ENCODE data around the gene IST1. TPM values are rescaled to one million over a fixed set of nuclear protein-coding genes. Genes with fewer than 3 reads are reported as not detected.

The IST1 gene
- 100 to 1,000 TPM; 172 to 301 (median 207) TPM for total RNA-seq

DNA sequence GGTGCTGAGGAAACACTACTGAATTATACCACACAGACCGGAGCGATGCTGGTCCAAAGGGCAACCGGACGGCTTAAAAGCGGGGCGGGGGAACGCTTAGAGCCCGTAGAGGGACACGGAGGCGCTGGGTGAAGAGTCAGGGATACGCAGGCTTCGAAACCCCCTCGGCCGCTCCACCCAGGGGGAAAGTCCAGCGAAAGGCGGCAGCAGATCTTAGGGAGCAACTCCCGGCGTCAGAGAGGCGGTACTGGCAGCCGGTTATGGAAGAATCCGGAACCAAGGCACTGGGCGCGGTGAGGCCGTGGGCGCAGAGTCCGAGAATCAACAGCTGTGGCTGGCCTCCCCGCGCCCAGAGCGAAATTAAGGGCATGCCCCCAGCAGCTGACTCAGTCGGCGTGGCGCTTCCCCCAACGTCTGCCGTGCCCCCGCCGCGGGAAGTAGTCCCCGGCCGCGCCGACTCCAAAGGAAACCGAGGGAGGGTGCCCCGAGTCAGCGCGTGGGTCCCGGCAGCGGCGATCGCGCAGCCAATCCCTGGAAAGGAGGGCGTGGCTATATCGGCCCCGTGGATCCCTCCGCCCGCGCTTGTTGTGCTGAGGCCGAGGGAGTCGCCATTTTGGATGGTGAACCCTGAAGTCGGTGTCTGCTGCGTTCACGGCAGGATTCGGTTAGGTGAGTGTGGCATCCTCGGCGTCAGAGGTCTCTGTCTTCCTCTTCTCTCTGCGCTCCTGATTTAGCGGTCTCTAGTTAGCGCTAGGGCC, at the start of gene IST1:
Gene IST1, plus strand, starts transcription at position 611 of the 758 bp plus-strand sequence. CDS start 20,110 bp downstream, outside the sequence.
- Histone ChIP-seq H3K4me1 (peaks cover 0 to 9% of the 10 kb centered on the region in 2 donors), H3K27ac (peak within 1 kb of the TSS; percentile 93 to 99), H3K4me3 (peak within 1 kb of the TSS; percentile 67 to 82), H3K27me3 (no peaks in the 10 kb centered on the region), H3K9me3 (no peaks in the 10 kb centered on the region), H3K36me3 (no peaks in the 10 kb centered on the region)
- intact Hi-C loops (cut with DNase I; ENCODE audit: low total_unique reads): no loop called here
- peak; percentile 98 for DNase-seq
- TF ChIP-seq CTCF (IDR thresholded peaks at IDR 0.05) (peak in 2 of 4 experiments; percentile 17), POLR2A (IDR thresholded peaks at IDR 0.05) (peak; percentile 86 to 94)

DNA sequence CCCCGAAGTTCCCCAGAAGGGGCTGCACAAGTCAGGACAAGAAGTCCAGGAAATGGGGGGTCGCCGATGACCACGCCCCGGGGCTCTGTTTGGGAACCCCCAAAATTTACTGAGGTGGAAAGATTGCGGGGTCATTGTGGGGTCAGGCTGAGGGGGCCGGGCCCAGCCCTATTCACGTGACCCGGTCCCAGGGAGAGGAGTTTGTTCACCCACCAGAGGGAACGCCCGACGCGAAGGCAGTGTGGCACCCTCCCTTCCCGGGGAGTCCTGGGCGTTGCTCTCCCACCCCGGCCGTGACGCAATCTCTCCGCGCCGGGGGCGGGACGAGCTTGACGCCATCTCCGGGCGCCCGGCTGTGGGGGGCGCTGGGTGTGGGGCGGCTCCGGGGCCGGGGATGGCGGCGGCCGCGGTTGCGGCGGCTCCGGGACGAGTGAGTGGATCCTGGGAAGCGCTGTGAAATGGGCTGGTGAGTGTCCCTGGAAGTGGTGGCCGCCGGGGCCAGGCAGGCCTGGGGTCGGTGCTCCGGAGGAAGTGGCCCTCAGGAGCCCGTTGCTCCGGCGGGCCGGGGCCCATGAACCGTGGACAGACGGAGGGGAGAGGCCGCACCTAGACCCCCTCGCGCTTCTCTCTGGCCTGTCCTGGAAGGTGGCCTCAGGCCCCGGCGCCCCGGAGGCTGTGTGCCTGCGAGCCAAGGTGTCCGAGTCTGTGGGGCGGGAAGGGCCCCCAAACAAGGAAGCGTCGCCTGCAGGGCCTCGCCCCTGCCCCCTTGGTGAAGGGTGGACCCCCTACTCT, 49.5 kb upstream of the IST1 start, which contains the start of gene ATXN1L:
Gene ATXN1L, plus strand, starts transcription at position 338 of the 792 bp plus-strand sequence. CDS start 3,765 bp downstream, outside the sequence.
- Histone ChIP-seq H3K4me1 (no peaks in the 10 kb centered on the region), H3K27ac (peak within 1 kb of the TSS; percentile 88 to 89), H3K4me3 (peak within 1 kb of the TSS; percentile 73 to 94), H3K9me3 (no peaks in the 10 kb centered on the region), H3K27me3 (no peaks in the 10 kb centered on the region), H3K36me3 (no peaks in the 10 kb centered on the region)
- DNase-seq: peak; percentile 87 to 90
- intact Hi-C loops (cut with DNase I; ENCODE audit: low total_unique reads): no loop called here
- TF ChIP-seq CTCF (IDR thresholded peaks at IDR 0.05) (peak in 2 of 4 experiments; percentile 19 to 36), POLR2A (IDR thresholded peaks at IDR 0.05) (peak; percentile 74 to 90)

GRCh38 chr16:71846431-71846830, 48.9 kb upstream of the IST1 start:
- intact Hi-C loops (cut with DNase I; ENCODE audit: low total_unique reads): no loop called here
- Histone ChIP-seq H3K4me1 (no peaks in the 10 kb centered on the region), H3K4me3 (peak overlapping the region; percentile 73 to 94), H3K27ac (peak overlapping the region; percentile 88 to 89), H3K27me3 (no peaks in the 10 kb centered on the region), H3K36me3 (no peaks in the 10 kb centered on the region), H3K9me3 (no peaks in the 10 kb centered on the region)
- TF ChIP-seq CTCF (IDR thresholded peaks at IDR 0.05): no peak
- TF ChIP-seq POLR2A (IDR thresholded peaks at IDR 0.05): no peak
- DNase-seq: no peak

- Histone ChIP-seq H3K4me1 (no peaks in the 10 kb centered on the region), H3K27ac (peak overlapping the region in 1 of 2 donors; percentile 89), H3K27me3 (no peaks in the 10 kb centered on the region), H3K9me3 (no peaks in the 10 kb centered on the region), H3K36me3 (no peaks in the 10 kb centered on the region), H3K4me3 (peak overlapping the region in 1 of 2 donors; percentile 73)
- intact Hi-C loops (cut with DNase I; ENCODE audit: low total_unique reads): no loop called here
- no peak for DNase-seq
- TF ChIP-seq POLR2A (IDR thresholded peaks at IDR 0.05) (no peak), CTCF (IDR thresholded peaks at IDR 0.05) (no peak)
Observed at GRCh38 chr16:71847096-71847495, 48.2 kb upstream of the IST1 start.
